Islet precursor cell (in vitro differentiated cells): ENCODE data around the gene MEGF8.

ENCODE experiments used
- DNase-seq: peaks from one replicate; pipeline ENCODE4 v3.0.0-alpha.2; 2018

The MEGF8 gene

DNA sequence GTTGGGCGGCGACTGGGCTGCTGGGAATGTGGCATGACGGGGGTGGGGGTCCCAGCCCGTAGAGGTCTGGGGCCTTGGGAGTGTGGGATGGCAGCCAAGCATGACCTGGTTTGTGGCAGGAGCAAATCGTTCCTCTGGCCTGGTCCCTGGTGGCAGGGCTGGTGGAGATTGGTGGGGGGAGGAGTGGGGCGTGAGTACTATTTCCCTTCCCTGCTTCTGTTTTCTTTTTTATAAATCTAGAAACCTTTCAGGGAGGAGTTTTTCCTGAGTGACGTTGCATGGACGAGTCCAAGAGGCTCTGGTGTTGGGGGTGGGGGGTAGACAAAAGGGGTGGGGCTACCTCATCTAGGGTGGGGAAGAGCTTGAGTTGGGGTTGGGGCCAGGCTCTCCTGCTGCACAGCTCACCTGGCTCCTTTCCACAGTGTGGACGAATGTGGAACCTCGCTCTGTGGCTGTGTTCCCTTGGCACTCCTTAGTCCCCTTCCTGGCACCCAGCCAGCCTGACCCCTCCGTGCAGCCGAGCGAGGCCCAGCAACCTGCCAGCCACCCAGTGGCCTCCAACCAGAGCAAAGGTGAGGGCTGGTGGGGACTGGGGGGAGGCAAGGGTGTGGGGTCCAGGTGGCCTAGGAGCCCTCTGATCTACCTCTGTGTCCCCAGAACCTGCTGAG, 39.0 kb upstream of the MEGF8 start:
- DNase-seq = no peak

DNA sequence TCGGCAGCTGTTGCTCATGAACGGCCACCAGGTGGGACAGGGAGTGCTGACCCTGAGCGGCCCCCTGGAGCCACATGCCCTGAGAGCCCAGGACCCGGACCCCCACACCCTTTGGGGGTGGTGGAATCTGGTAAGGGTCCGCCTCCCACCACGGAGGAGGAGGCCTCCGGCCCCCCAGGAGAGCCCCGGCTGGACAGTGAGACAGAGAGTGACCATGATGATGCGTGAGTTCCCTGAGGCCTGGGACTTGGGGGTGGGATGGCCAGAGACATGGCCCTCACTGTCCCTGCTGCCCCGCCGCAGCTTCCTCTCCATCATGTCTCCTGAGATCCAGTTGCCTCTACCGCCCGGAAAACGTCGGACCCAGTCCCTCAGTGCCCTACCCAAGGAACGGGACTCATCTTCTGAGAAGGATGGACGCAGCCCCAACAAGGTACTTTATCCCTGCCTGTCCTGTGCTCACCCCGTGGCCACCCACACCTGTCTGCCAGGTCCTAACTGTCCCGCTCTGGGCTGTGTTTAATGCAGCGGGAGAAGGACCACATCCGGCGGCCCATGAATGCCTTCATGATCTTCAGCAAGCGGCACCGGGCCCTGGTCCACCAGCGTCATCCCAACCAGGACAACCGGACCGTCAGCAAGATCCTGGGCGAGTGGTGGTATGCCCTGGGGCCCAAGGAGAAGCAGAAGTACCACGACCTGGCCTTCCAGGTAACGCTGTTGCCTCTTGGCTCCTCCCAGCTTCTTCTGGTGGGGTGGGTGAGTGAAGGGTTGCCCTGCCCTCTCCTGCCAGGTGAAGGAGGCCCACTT, 38.2 kb upstream of the MEGF8 start:
- no peak for DNase-seq

DNA sequence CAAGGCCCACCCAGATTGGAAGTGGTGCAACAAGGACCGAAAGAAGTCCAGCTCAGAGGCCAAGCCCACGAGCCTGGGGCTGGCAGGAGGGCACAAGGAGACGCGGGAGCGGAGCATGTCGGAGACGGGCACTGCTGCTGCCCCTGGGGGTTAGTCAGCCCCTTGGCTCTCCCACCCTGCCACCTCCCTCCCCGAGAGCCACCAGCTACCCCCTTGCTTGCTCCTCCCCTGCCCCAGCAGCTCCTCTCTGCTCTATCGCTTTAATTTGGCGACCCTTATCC, 37.7 kb upstream of the MEGF8 start:
- no peak for DNase-seq

DNA sequence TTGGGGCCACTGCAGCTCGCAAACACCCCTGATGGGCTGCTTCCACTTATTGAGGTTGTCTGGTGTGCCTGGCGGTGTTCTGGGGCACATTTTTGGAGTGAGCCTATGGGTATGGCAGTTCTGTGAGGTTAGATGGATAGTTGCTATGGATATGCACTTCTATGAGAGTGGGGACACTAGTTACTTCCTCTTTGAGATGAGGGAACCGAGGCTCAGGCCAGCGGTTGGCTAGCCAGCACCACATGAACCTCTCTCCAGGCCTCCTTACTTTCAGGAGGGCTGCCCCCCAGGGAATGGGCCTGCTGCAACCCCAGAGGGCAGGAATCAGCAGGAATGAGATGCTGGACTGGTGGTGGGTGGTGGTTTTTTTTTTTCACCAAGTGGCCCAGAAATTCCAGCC, 37.0 kb upstream of the MEGF8 start:
- DNase-seq = no peak

DNA sequence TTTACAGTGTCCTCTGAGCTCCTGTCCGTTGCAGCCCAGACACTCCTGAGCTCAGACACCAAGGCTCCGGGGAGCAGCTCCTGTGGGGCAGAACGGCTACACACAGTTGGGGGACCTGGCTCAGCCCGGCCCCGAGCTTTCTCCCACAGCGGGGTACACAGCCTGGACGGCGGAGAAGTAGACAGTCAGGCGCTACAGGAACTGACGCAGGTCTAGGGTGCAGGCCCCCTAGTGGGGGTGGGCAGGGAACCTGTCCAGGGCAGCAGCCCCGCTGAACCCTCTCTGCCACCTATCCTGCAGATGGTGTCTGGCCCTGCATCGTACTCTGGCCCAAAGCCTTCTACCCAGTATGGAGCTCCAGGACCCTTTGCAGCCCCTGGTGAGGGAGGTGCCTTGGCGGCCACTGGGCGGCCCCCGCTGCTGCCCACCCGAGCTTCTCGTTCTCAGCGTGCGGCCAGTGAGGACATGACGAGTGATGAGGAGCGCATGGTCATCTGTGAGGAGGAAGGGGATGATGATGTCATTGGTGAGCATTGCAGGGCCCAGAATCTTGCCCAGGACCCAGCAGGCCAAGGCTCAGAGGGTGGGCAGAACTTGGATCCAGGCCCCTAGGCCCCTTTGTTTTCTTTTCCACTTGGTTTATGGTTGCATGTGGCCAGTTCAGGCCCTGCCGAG, 36.4 kb upstream of the MEGF8 start:
- DNase-seq = no peak

DNA sequence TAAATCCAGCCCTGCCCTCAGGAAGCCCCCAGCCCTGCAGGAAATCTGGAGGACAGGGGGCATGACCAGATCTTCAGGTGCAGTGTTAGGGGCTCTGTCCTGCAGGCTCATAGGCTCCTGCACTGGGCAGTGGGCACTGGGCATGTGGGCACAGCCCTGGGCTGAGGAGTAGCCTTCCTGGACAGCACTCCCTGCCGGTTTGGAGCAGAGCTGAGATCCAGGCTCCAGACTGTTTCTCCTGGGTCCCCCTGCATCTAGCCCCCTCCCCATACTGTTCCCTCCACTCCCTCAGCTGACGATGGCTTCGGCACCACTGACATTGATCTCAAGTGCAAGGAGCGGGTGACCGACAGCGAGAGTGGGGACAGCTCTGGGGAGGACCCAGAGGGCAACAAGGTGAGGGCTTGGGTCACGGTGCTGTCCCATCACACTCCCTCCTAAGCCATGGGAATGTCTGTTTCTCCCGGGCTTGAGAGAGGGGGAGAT, 35.8 kb upstream of the MEGF8 start:
- DNase-seq = no peak

DNA sequence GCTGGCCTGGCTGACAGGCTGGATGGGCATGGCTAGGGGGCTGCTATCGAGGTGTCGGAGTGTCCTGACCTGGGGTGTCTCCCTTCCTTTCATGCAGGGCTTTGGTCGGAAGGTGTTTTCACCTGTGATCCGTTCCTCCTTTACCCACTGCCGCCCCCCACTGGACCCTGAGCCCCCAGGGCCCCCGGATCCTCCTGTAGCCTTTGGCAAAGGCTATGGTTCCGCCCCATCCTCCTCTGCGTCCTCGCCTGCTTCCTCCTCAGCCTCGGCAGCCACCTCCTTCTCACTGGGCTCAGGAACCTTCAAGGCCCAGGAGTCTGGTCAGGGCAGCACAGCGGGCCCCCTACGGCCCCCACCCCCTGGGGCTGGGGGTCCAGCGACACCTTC, 35.3 kb upstream of the MEGF8 start:
- DNase-seq = no peak

DNA sequence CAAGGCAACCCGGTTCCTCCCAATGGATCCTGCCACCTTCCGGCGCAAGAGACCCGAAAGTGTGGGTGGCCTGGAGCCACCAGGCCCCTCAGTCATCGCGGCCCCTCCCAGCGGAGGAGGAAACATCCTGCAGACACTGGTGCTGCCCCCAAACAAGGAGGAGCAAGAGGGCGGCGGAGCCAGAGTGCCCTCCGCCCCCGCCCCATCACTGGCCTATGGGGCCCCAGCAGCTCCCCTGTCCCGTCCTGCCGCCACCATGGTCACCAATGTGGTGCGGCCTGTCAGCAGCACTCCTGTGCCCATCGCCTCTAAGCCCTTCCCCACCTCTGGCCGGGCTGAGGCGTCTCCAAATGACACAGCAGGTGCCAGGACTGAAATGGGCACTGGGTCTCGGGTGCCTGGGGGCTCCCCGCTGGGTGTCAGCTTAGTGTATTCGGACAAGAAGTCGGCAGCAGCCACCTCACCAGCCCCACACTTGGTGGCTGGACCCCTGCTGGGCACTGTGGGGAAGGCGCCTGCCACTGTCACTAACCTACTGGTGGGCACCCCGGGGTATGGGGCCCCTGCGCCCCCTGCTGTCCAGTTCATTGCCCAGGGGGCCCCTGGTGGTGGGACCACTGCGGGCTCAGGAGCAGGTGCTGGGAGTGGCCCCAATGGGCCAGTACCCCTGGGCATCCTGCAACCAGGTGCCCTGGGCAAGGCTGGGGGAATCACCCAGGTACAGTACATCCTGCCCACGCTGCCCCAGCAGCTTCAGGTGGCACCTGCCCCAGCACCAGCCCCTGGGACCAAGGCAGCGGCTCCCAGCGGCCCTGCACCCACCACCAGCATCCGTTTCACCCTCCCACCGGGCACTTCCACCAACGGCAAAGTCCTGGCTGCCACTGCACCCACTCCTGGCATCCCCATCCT, 34.7 kb upstream of the MEGF8 start:
- peak; percentile 78 for DNase-seq

DNA sequence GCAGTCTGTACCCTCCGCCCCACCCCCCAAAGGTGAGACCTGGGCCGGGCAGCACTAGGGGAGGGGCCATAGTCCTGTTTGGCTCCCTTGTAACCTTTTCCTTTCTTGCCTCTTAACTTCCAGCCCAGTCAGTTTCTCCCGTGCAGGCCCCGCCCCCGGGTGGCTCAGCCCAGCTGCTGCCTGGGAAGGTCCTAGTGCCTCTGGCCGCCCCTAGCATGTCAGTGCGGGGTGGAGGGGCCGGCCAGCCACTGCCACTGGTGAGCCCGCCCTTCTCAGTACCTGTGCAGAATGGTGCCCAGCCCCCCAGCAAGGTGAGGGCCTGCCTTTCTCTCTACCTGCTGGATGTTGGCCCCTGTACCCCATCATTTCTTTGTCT, 34.0 kb upstream of the MEGF8 start:
- no peak for DNase-seq

DNA sequence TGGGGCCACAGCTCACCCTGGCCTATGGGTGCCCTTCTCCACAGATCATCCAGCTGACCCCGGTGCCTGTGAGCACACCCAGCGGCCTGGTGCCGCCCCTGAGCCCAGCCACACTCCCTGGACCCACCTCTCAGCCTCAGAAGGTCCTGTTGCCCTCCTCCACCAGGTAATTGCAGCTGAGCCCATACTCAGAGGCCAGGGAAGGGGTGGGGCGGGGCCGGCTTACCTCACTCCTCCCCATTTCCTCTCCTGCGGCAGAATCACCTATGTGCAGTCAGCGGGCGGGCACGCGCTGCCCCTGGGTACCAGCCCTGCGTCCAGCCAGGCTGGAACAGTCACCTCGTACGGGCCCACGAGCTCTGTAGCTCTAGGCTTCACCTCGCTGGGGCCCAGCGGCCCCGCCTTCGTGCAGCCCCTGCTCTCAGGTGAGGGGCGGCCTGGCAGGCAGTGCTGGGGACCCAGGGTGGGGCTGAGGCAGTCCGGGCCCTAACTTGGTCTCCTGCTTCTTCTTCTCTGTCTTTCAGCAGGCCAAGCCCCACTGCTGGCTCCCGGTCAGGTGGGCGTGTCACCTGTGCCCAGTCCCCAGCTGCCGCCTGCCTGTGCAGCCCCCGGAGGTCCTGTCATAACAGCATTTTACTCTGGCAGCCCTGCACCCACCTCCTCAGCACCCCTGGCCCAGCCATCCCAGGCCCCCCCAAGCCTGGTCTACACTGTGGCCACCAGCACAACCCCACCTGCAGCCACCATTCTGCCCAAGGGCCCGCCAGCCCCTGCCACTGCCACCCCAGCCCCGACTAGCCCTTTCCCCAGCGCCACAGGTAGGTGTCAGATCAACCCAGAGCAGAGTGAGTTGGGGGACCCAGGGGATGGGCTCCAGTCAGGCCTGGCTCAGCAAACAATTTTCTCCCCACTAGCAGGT, 33.1 kb upstream of the MEGF8 start:
- no peak for DNase-seq

DNA sequence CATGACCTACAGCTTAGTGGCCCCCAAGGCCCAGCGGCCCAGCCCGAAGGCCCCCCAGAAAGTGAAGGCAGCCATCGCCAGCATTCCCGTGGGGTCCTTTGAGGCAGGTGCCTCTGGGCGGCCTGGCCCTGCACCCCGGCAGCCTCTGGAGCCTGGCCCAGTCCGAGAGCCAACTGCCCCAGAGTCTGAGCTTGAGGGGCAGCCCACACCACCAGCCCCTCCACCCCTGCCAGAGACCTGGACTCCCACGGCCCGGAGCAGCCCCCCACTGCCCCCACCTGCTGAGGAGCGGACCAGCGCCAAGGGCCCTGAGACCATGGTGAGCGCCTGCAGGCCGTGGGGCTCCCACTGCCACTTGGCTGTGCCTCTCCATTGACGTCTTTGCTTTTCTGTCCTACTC, 32.5 kb upstream of the MEGF8 start:
- DNase-seq = no peak

DNA sequence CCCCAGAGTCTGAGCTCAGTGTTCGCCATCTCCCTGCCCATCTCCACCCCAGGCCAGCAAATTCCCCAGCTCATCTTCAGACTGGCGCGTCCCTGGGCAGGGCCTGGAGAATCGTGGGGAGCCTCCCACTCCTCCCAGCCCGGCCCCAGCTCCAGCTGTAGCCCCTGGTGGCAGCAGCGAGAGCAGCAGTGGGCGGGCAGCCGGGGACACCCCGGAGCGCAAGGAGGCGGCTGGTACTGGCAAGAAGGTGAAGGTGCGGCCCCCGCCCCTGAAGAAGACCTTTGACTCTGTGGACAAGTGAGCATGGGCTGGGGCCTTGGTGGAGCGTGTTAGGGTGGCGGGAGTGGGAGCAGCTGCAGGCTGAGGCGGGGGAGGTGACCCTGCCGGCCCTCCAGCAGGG, 31.9 kb upstream of the MEGF8 start:
- no peak for DNase-seq

DNA sequence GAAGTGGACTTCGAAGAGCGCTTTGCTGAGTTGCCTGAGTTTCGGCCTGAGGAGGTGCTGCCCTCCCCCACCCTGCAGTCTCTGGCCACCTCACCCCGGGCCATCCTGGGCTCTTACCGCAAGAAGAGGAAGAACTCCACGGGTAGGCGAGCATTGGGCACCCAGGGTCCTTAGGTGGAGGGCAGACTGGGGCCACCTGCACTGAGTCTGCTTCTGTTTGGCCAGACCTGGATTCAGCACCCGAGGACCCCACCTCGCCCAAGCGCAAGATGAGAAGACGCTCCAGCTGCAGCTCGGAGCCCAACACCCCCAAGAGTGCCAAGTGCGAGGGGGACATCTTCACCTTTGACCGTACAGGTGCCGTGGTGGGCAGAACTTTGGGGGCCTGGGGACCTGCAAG, 31.5 kb upstream of the MEGF8 start:
- DNase-seq = no peak

DNA sequence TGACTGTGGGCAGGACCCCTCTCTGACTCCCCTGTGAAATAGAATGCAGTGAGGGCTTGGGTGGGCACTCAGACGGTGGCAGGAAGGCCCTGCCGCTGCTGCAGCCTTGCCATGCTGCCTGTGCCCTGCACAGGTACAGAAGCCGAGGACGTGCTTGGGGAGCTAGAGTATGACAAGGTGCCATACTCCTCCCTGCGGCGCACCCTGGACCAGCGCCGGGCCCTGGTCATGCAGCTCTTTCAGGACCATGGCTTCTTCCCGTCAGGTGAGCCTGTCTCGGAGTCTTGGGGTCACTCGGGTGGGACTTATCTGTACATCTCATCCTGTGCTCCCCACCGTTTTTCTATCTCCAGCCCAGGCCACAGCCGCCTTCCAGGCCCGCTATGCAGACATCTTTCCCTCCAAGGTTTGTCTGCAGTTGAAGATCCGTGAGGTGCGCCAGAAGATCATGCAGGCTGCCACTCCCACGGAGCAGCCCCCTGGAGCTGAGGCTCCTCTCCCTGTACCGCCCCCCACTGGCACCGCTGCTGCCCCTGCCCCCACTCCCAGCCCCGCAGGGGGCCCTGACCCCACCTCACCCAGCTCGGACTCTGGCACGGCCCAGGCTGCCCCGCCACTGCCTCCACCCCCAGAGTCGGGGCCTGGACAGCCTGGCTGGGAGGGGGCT, 30.8 kb upstream of the MEGF8 start:
- DNase-seq = no peak

DNA sequence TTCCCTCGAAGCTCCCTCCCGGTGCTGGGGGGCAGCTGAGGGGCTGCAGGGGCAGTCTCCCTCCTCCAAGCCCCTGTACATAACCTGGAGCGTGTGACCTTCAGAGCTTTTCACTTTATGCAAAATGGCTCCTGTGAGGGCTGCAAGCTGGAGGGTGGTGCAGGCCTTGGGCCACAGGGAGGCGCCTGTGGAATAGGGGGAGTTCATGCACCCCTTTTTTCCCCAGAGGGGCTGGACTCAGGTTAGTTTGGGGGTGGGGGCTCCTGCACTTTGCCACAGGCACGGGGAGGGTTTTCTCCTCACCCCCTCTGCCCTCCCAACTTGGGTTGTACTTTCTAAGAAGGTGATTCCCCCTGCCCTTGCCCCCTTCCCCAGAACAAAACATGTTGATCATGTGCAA, 30.1 kb upstream of the MEGF8 start:
- no peak for DNase-seq

DNA sequence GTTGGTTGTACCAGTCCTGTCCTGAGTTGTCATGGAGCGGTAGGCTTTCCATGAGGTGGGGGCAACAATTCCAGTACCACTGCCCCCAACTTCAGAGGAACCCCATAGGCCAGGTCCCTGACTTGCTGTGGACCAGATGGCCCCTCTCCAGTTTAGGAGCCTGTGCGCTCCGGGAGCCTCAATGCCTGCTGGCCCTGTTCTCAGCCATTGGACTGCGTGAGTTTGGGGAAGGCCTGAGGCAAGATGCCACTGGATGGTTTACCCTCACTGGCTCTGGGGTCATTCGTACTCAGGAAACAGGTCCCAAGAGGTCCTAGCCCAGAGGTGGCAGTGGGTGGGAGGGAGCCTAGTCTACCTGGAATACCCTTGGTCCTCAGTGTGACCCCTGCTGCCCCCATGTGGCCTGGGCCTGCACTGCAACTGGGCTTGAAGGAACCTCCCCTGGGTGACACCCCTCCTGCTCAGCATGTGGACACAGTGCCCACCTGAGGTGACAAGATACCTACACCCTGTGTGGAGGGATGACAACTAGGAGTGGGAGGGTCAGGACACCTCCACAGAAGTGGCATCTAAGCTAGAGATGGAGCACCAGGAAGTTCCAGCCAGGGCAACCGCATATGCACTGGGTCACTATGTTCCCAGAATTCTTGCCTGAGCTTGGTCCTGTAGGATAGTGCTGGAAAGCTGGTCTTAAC, 29.5 kb upstream of the MEGF8 start:
- DNase-seq = peak; percentile 91

DNA sequence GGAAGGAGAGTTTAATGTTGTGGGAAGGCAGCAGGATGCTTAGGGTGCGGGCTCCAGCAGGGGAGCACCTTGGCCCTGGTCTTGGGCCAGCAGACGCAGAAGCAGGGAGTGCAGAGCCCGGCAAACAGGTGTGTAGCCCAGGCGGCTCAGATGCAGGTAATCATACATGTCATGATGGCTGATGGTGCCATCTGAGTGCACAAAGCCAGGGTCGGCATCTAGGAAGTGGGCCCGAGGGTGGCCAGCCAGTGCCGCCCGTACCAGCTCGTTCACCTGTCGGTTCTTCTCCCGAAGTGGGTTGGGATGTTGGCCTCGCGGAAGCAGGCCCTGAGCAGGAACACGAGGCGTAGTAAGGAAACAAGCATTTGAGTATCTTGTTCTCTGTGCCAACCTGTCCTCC, 28.4 kb upstream of the MEGF8 start:
- DNase-seq = peak; percentile 43

DNA sequence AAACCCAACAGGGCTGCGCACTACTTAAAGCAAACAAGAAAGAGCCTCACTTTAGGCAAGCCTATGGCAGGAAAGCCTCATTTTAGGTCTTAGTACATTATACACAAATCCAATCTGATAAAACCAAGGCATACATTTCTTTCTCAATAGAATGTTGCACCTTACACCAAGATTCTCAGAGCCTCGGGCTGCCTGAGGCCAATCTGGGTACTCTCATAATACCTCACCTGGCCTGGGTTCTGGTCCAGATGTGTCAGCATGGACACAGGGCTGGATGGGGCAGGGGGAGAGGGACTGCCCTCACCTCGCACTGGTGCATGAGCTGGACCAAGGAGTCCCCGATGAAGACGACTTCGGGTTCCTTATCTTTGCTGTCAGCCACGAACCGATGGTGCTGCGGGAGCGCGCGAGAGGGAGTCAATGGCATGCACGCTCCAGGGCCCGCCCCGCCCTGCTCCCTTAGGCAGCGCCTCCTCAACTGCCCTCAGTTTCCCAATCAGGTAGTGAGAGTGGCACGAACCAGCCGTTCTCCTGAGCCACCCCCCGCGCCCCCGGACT, 23.7 kb upstream of the MEGF8 start, which contains the start of gene PRR19:
Gene PRR19 (plus strand): TSS at position 487 of the 558 bp plus-strand sequence. CDS start 7,453 bp downstream, outside the sequence.
- no peak for DNase-seq

DNA sequence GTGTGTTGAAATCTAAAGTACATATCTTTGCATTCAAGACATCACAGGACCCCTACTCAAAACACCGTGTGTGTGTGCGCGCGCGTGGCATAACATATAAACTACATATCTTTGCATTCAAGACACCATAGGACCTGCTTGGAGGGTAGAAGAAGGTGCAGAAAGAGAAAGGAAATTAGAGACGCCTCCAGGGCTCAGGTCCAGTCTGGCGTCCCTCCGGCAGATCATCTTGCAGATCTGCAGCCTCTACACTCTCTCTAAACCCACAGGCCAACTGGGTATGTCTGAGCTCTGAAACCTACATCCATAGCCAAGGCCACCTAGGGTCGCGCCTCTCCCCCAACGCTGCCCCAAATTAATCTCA, 22.4 kb upstream of the MEGF8 start:
- DNase-seq = no peak

DNA sequence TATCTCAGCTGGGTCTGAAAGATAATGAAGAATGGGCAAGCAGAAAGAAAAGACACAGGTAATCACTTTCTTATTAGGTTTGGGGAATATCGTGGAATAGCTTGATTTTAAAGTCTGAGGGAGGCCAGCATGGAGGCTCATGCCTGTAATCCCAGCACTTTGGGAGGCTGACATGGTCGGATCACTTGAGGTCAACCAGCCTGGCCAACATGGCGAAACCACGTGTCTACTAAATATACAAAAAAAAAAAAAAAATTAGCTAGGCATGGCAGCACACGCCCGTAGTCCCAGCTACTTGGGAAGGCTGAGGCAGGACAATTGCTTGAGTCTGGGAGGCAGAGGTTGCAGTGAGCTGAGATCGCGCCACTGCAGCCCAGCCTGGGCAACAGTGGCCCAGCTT, 21.6 kb upstream of the MEGF8 start:
- DNase-seq = no peak

DNA sequence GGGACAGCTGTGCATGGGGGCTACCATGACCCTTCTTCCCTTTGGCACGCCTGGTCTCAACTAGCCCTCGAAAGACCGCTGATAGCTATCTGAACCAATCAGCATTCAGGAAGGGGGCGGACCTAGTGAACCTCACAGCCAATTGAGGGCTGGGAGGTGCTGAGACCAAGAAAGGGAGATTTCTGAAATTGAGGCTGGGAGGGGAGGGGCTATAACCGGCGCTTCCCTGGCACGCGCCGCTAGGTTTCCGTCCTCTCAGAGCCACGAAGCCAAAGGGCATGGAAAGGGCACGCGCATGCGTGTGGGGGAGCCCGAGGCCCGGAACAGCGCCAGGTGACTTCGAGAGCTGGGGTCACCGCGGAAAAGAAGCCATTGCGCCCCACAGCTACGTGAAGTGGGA, 18.8 kb upstream of the MEGF8 start:
- DNase-seq = no peak
